Left kidney (tissue), 2 donors: ENCODE data around the gene PLEKHD1. TPM values are rescaled to one million over a fixed set of nuclear protein-coding genes. Genes with fewer than 3 reads are reported as not detected.

Experiments
- DNase-seq: peaks from one replicate; pipeline ENCODE4 v3.0.0-alpha.2; 2013
- polyA plus RNA-seq: library from polyadenylated mRNA; unstranded; fragments of 120-200 nt; gene quantifications from one replicate; pipeline ENCODE4 v1.2.1, GENCODE V29; 2013; ENCODE audit not compliant: insufficient read length

PLEKHD1 gene
- polyA plus RNA-seq, 1 donor = 5.4 TPM

DNA sequence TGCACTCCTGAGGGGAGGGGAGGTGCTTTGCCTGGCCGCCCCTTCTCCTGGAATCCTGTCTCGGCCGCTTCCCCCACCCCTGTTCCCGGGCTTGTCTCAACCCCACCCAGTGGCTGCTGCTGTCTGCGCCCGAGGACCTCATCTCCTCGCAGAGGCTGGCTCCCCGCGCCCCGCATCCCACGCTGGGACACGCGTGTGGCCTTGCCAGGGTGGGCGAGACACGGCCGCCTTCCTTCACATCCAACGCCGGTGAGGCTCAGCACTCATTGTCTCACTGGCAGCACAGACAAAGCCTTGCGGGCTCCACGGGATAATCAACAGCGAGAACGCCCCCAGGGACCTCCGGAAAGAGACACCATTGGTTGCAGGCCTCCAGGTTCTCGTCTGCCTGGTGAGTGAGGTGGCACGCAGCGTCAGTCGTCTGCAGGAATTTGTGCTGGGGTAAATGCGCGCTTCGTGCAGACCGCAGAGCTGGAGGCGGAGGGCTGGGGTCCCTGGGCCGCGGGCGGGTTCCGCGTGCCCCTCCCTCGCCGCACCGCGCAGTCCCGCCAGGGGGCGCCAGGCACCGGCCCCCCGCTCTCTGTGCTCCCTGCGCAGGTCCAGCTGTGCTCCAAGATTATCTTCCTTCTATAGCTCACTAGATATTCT lies 63.3 kb downstream of the PLEKHD1 start:
- DNase-seq = peak; percentile 53

GRCh38 chr14:69548566-69548965 lies 64.0 kb downstream of the PLEKHD1 start:
- DNase-seq = no peak

- no peak for DNase-seq
Observed at GRCh38 chr14:69551511-69551910, 67.0 kb downstream of the PLEKHD1 start.

DNA sequence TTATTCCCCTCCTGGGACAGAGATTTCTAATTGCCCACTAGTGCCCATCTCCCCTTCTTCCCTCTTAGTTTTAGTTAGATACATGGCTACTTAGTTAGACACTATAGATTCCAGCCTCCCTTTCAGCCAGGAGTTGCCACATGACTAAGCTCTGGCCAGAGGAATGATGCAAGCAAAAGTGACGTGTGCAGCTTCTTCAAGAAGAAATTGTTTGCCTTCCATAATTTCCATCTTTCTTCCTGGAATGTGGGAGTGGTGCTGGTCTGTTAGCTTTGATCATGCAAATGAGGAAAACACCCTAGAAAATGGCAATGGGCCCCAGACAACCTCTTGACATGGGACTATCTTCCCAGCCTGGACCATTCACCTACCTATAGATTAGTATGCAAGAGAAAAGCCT lies 68.7 kb downstream of the PLEKHD1 start:
- no peak for DNase-seq

- no peak for DNase-seq
Observed at GRCh38 chr14:69554500-69554899, 70.0 kb downstream of the PLEKHD1 start.

GRCh38 chr14:69558774-69559173 lies 74.2 kb downstream of the PLEKHD1 start:
- no peak for DNase-seq

- DNase-seq = no peak
Observed at GRCh38 chr14:69559581-69560011, 75.1 kb downstream of the PLEKHD1 start.

- no peak for DNase-seq
Observed at GRCh38 chr14:69560826-69561225, 76.3 kb downstream of the PLEKHD1 start.

- no peak for DNase-seq
Observed at GRCh38 chr14:69561893-69562292, 77.4 kb downstream of the PLEKHD1 start.

DNA sequence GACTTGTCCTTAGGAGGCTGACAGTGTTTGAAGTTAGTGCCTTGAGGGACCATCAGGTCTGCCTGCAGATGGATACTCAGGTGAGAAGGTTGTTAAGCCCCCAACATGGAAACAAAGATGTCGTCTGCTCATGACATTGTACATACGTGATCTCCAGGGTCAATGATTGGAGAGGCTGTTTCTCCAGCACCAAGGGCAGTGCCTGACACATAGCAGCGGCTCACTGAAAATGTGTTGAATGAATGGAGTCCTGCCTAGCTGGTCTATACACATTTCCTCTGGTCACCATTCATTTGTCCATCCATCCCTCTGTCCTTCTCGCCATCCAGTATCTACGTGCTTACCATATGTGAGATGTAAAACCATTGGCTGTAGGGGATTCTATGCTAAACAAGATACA lies 83.0 kb downstream of the PLEKHD1 start:
- no peak for DNase-seq

GRCh38 chr14:69569859-69570258 lies 85.3 kb downstream of the PLEKHD1 start:
- no peak for DNase-seq

DNA sequence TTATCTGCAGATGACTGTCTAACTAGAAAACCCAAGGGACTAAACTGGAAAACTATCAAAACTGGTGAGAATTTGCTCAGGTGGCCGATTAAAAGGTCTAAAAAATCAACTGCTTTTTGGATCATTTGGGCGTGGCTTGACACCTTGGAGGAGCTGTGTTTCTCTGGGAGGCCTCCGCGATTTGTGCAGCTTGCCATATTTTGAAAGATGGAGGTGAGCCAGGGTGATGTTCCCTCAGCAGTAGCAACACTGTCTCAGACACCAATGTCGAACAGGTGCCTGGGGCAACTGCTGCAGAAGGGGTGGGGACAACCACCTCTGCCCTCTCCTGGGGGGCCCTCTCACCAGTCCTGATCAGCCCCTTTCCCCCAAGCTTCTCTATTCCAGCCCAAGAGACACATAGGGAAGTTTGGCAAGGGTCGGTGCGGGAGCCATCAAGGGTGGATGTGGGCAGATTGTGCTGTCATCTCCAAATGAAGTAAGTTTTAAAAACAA lies 86.4 kb downstream of the PLEKHD1 start:
- DNase-seq = no peak

DNA sequence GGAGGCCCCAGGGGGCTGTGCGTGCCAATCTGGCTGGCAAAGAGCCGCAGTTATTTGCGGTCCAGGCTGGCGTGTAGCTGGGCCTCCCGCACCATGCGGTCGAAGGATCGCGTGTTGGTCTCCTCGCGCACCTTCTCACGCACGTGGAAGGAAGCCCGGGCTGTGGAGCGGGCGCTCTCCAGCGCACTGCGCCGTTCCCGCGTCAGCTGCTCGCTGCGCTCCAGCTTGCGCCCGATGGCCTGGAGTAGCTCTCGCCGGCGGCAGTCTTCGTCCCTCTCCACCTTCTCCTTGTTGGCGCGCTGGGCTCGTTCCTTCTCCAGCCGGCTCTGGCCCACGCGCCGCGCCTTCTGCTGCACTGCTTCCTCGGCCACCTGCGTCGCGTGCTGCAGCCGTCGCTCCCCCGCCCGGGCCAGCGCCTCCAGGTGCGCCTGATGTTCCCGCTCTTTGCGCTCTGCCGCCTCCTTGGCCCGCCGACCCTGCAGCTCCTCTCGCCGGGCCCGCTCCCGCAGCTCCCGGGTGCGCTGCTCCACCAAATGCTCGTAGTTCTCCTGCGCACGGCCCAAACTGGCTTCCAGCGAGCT lies 87.0 kb downstream of the PLEKHD1 start:
- no peak for DNase-seq

GRCh38 chr14:69572030-69572840 lies 87.7 kb downstream of the PLEKHD1 start:
- peak; percentile 57 for DNase-seq

GRCh38 chr14:69572841-69573135 lies 88.3 kb downstream of the PLEKHD1 start:
- DNase-seq = no peak

DNA sequence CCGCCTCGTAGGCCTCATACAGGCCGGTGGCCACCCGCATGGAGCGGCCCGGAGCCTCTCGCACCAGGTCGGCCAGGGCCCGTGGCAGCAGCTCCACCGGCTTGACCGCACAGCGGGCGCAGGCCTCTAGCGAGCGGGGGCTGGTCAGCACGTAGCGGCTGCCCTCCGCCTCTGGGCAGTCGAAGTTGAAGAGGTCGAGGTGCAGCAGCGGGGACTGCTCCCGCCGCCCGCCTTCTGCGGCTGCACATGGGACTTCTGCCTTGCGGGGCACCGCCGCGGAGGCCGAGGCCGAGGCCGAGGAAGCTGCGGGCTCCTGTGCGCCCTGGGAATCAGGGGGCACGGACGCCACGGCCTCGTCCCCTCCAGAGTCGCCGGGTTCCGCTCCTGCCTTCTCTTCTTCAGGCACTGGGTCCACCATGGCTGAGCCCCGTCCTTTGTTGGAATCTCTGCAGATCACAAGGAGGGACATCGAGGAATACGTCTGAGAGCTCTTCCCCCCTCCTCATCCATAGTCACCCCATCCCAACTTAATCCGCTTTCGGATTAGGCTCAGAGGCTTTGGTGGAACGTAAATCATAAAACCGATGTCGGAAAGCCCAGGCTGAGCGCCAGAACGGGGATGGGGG lies 88.8 kb downstream of the PLEKHD1 start:
- no peak for DNase-seq

DNA sequence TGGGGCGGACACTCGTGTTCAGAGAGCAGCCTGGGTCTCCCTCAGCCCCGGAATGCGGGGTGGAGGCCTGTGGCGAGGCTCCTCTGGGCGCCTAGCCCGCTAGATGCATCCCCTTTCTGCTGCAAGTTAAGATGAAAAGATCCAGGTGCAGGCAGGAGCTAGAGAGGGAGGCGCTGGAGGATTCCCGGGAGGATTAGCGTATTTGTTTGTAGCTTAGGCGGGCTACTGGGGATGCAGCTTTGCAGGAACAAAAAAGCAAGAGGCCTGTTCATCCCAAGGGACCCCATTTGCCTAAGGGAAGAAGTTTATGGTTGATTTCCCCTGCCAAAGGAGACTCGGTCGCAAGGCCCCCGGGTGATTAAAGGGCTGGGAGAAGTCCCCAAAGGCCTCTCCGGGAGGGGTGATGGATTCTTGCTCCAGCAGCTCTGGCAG lies 89.3 kb downstream of the PLEKHD1 start:
- no peak for DNase-seq

DNA sequence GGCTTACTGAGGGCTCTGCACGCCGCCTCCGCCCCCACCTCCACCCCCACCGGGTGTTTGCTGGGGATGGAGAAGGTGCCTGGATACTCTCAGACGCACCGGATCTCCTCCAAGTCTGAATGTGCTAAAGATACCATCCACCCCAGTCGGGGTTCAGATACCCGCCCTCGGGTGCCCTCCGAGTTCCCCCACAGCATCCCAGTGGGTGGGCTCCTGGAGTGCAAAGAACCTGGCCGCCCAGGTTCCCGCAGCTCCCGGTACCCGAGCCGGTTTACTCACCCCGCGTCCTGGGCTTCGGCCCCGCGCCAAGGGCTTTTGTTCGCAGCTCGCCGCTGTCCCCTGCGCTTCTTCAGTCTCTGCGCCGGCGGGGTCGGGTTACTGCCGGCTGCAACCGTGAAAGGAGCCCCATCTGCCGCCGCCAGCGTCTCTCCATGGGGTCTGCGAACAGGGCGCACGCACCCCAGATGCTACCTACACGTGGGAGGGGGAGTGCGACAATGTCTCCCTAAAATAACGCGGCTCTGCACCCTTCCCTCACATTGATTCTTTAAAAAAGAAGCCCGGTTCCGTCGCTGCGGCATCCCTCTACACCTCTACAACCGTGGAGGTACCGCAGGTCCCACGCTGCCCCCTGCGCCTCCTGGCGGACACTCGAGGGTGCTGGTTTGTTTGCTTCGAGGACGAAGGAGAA lies 89.9 kb downstream of the PLEKHD1 start, which contains the start of gene CCDC177:
CCDC177 (minus strand) TSS at position 609 of the 691 bp plus-strand sequence. CDS start 1,249 bp downstream, outside the sequence.
- peak; percentile 64 for DNase-seq

- DNase-seq = no peak
Observed at GRCh38 chr14:69574954-69575295, 90.4 kb downstream of the PLEKHD1 start.

GRCh38 chr14:69579476-69579875 lies 94.9 kb downstream of the PLEKHD1 start:
- DNase-seq = no peak

DNA sequence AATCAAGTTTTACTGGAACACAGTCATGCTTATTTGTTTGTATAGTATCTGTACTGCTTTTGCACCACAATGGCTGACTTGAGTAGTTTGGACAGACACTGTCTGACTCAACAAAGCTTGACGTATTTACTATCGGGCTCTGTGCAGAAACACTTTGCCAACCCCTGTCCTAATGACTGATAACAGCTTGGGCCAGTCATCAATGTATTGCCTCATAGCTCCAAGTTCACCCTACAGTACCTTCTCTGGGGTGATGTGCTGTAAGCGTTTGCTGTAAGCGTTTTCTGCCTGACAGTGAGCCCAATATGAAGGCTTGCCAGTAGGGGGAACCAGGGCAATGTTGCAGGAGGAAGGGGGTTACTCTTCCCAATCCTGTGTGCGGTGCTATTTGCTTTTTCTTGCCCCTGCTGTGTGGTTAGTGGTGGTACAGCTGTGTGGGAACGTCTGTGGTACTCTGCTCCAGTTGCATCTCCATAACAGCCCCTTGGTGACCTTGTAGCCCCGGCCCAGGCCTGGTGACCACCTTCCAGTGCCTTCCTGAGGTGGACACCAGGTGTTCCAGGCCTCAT lies 95.6 kb downstream of the PLEKHD1 start:
- no peak for DNase-seq
